ENCODE results near the gene SPRY1. TPM values are rescaled to one million over a fixed set of nuclear protein-coding genes. Genes with fewer than 3 reads are reported as not detected.

Gene SPRY1
- total and polyA plus RNA-seq, 9 of the 15 experiments (the other 6 are each of a cell fraction or from before 2014, with no cell fraction given), result 0.18 to 1.9 (median 0.45) TPM; not detected in 1

DNA sequence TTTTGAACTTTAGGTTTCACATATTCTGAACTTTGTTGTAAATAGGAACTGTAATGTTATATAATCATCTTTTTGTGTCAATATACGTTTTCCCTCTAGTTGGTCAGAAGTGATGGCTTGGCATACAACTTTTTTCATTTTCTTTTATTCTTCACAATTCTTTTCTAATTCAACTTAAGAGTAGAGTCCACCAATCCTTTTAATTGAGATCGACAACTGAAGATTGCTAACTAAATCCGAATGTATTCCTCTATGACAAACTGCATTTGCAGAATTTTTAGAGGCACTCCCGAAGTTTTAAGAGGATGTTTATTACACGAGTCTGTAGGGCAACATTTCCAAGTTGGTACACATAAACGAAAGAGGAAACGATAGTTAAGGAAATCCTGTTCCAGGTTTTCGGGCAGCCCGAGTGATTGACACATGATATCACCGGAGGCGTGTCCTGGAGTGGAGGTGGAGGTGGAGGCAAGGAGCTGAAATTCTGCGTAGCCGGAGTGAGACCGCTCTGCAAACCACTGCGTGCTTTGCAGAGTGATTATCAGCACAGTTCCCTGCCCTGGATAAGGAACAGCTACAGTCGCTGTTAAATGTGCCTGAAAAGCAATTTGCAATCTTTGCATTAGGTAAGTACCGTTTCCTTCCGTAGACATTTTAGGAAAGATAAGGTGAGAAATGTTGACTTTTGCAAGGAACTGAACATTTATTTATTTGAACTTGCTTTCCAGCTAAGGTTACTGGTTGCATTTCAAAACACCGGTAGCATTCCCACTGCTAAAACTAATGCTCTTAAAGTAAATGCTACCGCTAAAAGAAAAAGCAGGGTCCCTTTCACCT is at the start of gene SPRY1 (continued):
- peak; percentile 57; the same call in 1 of the 2 replicates for TF ChIP-seq CHAMP1 (IDR thresholded peaks at IDR 0.05)
- no peak for TF ChIP-seq OTX1 (CRISPR knock-in tag; IDR thresholded peaks at IDR 0.05)
- no peak for TF ChIP-seq KDM5B (IDR thresholded peaks at IDR 0.05; ENCODE audit: insufficient replicate concordance, low read depth, low read length)
- no peak for TF ChIP-seq CBFB (CRISPR knock-in tag; IDR thresholded peaks at IDR 0.05)
- peak in 1 of 2 experiments; percentile 73; a peak in 2 of 3 replicates for TF ChIP-seq CBX3 (IDR thresholded peaks at IDR 0.05; ENCODE audit: borderline replicate concordance in 1 of 2, low read length in 2 of 2)
- TF ChIP-seq E2F8 (IDR thresholded peaks at IDR 0.05; ENCODE audit: low read depth, partially characterized antibody), result no peak
- 0 out of 2 replicates have a peak, but pooled peaks have one; percentile 41 for TF ChIP-seq JUN (IDR thresholded peaks at IDR 0.05; ENCODE audit: borderline replicate concordance, low read depth, low read length)
- TF ChIP-seq JUN (CRISPR knock-in tag; IDR thresholded peaks at IDR 0.05; ENCODE audit: borderline replicate concordance), result no peak
- no peak for TF ChIP-seq U2AF1 (optimal IDR thresholded peaks at IDR 0.05; ENCODE audit: low read depth, low read length)
- no peak for TF ChIP-seq HLTF (IDR thresholded peaks at IDR 0.05)
- no peak for TF ChIP-seq ATF2 (CRISPR knock-in tag; IDR thresholded peaks at IDR 0.05)
- no peak for TF ChIP-seq CHD2 (IDR thresholded peaks at IDR 0.05; ENCODE audit: low read depth, low read length)
- TF ChIP-seq SMARCE1 (IDR thresholded peaks at IDR 0.05), result no peak
- peak; percentile 54 for TF ChIP-seq CREM (IDR thresholded peaks at IDR 0.05; ENCODE audit: low read depth)
- no peak for TF ChIP-seq ZFP36 (IDR thresholded peaks at IDR 0.05; ENCODE audit: low read depth, low read length, partially characterized antibody)
- no peak for TF ChIP-seq PCBP2 (IDR thresholded peaks at IDR 0.05; ENCODE audit: low read depth, low read length, poor library complexity, severe bottlenecking)
- TF ChIP-seq, protein P1, sequence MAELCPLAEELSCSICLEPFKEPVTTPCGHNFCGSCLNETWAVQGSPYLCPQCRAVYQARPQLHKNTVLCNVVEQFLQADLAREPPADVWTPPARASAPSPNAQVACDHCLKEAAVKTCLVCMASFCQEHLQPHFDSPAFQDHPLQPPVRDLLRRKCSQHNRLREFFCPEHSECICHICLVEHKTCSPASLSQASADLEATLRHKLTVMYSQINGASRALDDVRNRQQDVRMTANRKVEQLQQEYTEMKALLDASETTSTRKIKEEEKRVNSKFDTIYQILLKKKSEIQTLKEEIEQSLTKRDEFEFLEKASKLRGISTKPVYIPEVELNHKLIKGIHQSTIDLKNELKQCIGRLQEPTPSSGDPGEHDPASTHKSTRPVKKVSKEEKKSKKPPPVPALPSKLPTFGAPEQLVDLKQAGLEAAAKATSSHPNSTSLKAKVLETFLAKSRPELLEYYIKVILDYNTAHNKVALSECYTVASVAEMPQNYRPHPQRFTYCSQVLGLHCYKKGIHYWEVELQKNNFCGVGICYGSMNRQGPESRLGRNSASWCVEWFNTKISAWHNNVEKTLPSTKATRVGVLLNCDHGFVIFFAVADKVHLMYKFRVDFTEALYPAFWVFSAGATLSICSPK (IDR thresholded peaks at IDR 0.05; ENCODE audit: borderline replicate concordance), result no peak

Data from K562 (cell line).